ENCODE results near the gene EED.
"Not testable (repeated sequence)": the region's sequence is repeated elsewhere in the genome, so short reads cannot be mapped to it uniquely, and the experiment has no call there.

EED gene

DNA sequence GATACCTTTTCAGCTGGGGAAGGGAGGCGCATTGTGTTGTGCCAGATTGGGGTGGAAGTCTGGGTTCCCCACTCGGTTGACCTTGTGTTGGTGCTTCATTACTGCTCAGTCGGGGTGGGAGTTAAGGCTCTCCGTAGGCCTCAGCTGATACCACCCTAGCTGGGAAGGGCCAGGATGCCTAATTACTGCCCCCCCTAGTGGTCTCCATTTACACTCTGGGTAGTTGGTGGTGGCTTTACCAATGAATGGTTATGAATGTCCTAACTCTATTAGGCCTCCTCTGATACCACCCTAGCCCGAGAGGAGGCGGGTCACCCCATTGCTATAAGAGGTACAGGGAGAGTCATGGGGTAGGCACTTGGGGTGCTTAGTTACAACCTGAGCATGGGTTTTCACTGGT is 29.9 kb downstream of the EED start:
- Histone ChIP-seq H3K4me3 (ENCODE audit: low read depth, low read length) (no peak overlapping the region), H3K4me1 (ENCODE audit: control insufficient read depth, insufficient read depth, low read length, unreplicated experiment) (no peaks in the 10 kb centered on the region), H2AFZ (ENCODE audit: low read length, unreplicated experiment) (no peak overlapping the region), H3K27me3 (ENCODE audit: insufficient read depth, low read length) (no peaks in the 10 kb centered on the region), H3K36me3 (ENCODE audit: insufficient read depth, low read length) (peaks cover 40% of the 10 kb centered on the region), H3K27ac (ENCODE audit: low read depth, low read length) (no peak overlapping the region), H3K79me2 (ENCODE audit: control insufficient read depth, insufficient read depth, low read length, unreplicated experiment) (peaks cover 50% of the 10 kb centered on the region)

DNA sequence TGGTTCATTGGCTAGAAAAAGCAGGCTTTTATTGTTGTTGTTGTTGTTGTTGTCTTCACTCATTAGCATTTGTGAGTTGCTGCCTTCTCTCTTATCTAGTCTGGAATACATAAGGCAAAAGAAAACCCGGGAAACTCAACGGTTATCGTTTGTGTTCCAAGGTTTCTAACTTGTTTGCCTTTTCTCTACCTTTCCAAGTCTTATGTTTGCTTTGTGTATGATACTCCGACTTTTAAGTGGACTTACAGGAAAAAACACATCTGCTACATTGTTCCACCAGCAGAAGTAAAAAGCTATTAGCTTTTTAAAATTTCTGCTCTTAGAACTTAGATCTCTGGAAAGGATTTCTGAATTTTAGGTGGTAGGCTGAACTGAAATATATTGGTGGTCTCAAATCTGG is 30.4 kb downstream of the EED start:
- Histone ChIP-seq H3K4me3 (ENCODE audit: low read depth, low read length) (no peak overlapping the region), H3K4me1 (ENCODE audit: control insufficient read depth, insufficient read depth, low read length, unreplicated experiment) (no peaks in the 10 kb centered on the region), H3K79me2 (ENCODE audit: control insufficient read depth, insufficient read depth, low read length, unreplicated experiment) (peaks cover 48% of the 10 kb centered on the region), H3K27ac (ENCODE audit: low read depth, low read length) (no peak overlapping the region), H2AFZ (ENCODE audit: low read length, unreplicated experiment) (no peak overlapping the region), H3K27me3 (ENCODE audit: insufficient read depth, low read length) (no peaks in the 10 kb centered on the region), H3K36me3 (ENCODE audit: insufficient read depth, low read length) (peaks cover 35% of the 10 kb centered on the region)

DNA sequence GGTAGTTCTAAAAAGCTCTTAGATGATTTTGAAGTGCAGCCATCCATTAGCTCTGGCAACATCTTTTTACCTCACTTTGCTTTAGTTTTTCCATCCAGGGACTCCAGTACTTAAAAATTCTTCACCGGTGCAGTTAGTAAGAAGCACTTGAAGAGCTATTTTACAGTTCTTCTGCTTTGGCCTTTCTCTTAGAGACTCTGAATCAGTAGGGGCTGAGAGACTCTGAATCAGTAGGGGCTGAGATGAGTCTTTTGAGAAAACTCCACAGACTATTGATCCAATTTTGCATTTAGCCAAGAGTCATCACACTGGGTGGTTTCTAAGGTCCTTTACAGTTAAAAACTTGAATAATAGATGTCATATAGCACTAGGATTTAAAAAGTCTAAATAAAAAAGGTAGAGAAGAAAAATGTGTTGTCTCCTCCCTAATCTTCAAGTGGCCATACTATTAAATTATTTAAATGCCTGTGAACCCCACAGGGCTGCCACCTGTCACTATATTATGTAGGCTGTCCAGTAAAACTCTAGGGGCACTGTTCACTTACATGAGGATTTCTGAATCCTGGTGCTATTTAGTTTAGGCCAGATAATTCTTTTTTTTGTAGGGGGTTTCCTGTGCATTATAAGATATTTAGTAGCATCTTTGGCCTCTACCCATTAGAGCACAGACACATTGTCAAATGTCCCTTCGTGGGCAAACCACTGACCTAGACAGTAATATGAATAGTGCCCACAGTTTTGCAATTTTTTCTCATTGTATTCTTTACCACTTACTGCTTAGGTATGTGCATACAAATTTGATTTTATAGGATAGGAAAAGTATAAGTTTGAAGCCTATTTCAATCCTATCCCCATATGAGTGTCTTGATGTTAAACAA is 31.2 kb downstream of the EED start:
- H3K36me3 ChIP-seq (ENCODE audit: insufficient read depth, low read length), result peaks cover 40% of the 10 kb centered on the region
- no peak overlapping the region for H3K4me3 ChIP-seq (ENCODE audit: low read depth, low read length)
- no peaks in the 10 kb centered on the region for H3K27me3 ChIP-seq (ENCODE audit: insufficient read depth, low read length)
- peaks cover 45% of the 10 kb centered on the region for H3K79me2 ChIP-seq (ENCODE audit: control insufficient read depth, insufficient read depth, low read length, unreplicated experiment)
- H2AFZ ChIP-seq (ENCODE audit: low read length, unreplicated experiment), result no peak overlapping the region
- H3K4me1 ChIP-seq (ENCODE audit: control insufficient read depth, insufficient read depth, low read length, unreplicated experiment), result no peaks in the 10 kb centered on the region
- no peak overlapping the region for H3K27ac ChIP-seq (ENCODE audit: low read depth, low read length)

DNA sequence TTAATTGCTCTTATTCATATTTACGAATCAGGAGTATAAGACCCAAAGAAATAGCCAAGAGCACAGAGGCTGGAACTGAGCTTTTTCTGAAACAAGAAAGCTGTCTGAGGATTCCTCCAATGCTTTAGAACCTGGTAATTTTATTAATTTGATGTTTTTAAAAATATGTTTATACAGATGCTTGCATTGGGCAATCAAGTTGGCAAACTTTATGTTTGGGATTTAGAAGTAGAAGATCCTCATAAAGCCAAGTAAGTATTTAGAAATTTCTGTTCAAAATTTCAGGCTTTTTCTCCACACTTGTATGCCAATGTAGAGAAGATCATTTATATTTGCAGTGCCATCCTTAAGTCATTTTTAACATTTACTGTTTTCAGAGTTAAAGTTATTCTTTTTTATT is 33.2 kb downstream of the EED start:
- no peaks in the 10 kb centered on the region for H3K27me3 ChIP-seq (ENCODE audit: insufficient read depth, low read length)
- H3K79me2 ChIP-seq (ENCODE audit: control insufficient read depth, insufficient read depth, low read length, unreplicated experiment), result peaks cover 33% of the 10 kb centered on the region
- no peak overlapping the region for H3K27ac ChIP-seq (ENCODE audit: low read depth, low read length)
- H2AFZ ChIP-seq (ENCODE audit: low read length, unreplicated experiment), result no peak overlapping the region
- H3K4me1 ChIP-seq (ENCODE audit: control insufficient read depth, insufficient read depth, low read length, unreplicated experiment), result no peaks in the 10 kb centered on the region
- H3K4me3 ChIP-seq (ENCODE audit: low read depth, low read length), result no peak overlapping the region
- H3K36me3 ChIP-seq (ENCODE audit: insufficient read depth, low read length), result peaks cover 40% of the 10 kb centered on the region

DNA sequence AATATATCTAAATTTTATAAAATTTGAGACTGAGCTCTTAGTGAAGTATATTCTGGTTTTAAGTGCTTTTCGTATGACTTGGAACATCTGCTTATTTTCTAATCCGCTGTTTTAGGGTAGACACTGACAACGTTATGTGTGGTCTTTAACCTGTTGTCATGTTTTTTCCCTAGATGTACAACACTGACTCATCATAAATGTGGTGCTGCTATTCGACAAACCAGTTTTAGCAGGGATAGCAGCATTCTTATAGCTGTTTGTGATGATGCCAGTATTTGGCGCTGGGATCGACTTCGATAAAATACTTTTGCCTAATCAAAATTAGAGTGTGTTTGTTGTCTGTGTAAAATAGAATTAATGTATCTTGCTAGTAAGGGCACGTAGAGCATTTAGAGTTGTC is 33.7 kb downstream of the EED start:
- Histone ChIP-seq H2AFZ (ENCODE audit: low read length, unreplicated experiment) (no peak overlapping the region), H3K36me3 (ENCODE audit: insufficient read depth, low read length) (peaks cover 40% of the 10 kb centered on the region), H3K27me3 (ENCODE audit: insufficient read depth, low read length) (no peaks in the 10 kb centered on the region), H3K79me2 (ENCODE audit: control insufficient read depth, insufficient read depth, low read length, unreplicated experiment) (peaks cover 33% of the 10 kb centered on the region), H3K27ac (ENCODE audit: low read depth, low read length) (no peak overlapping the region), H3K4me1 (ENCODE audit: control insufficient read depth, insufficient read depth, low read length, unreplicated experiment) (no peaks in the 10 kb centered on the region), H3K4me3 (ENCODE audit: low read depth, low read length) (no peak overlapping the region)

DNA sequence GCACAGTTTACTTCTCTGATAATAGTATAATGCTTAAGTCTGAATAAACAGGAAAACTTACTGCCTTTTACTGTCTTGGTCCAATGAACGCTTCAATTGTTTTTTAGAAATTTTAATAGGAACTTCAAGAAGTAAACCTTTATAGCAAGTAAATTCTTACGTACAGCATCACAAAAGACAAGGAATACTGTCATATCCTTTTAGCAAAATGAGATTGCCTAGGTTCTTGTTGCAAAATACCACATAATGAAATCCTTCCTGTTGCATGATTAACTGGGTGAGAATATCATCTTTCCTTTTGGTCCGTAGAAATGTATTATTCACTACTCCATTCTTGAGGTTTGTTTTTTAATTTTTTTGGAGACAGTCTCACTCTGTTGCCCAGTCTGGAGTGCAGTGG is 35.2 kb downstream of the EED start:
- Histone ChIP-seq H3K4me3 (ENCODE audit: low read depth, low read length) (no peak overlapping the region), H3K27ac (ENCODE audit: low read depth, low read length) (no peak overlapping the region), H2AFZ (ENCODE audit: low read length, unreplicated experiment) (no peak overlapping the region), H3K36me3 (ENCODE audit: insufficient read depth, low read length) (peaks cover 36% of the 10 kb centered on the region), H3K4me1 (ENCODE audit: control insufficient read depth, insufficient read depth, low read length, unreplicated experiment) (no peaks in the 10 kb centered on the region), H3K27me3 (ENCODE audit: insufficient read depth, low read length) (no peaks in the 10 kb centered on the region), H3K79me2 (ENCODE audit: control insufficient read depth, insufficient read depth, low read length, unreplicated experiment) (peaks cover 18% of the 10 kb centered on the region)

DNA sequence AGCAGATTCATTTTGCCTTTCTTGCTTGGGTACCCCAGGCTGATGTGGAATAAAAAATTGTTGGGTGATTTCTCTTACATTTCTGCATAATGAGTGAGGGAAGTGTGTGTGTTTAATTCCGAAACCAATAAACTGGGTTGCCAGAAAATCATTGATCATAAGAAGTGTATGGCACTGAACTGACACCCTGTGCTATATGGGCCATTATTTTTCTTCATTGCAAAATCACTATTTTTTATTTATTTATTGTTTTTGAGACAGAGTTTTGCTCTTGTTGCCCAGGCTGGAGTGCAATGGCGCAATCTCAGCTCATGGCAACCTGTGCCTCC is 42.9 kb downstream of the EED start:
- H3K4me1 ChIP-seq (ENCODE audit: control insufficient read depth, insufficient read depth, low read length, unreplicated experiment), result peaks cover 4% of the 10 kb centered on the region
- no peaks in the 10 kb centered on the region for H3K79me2 ChIP-seq (ENCODE audit: control insufficient read depth, insufficient read depth, low read length, unreplicated experiment)
- no peaks in the 10 kb centered on the region for H3K27me3 ChIP-seq (ENCODE audit: insufficient read depth, low read length)
- no peak overlapping the region for H3K4me3 ChIP-seq (ENCODE audit: low read depth, low read length)
- H3K36me3 ChIP-seq (ENCODE audit: insufficient read depth, low read length), result no peaks in the 10 kb centered on the region
- no peak overlapping the region for H3K27ac ChIP-seq (ENCODE audit: low read depth, low read length)
- no peak overlapping the region for H2AFZ ChIP-seq (ENCODE audit: low read length, unreplicated experiment)

DNA sequence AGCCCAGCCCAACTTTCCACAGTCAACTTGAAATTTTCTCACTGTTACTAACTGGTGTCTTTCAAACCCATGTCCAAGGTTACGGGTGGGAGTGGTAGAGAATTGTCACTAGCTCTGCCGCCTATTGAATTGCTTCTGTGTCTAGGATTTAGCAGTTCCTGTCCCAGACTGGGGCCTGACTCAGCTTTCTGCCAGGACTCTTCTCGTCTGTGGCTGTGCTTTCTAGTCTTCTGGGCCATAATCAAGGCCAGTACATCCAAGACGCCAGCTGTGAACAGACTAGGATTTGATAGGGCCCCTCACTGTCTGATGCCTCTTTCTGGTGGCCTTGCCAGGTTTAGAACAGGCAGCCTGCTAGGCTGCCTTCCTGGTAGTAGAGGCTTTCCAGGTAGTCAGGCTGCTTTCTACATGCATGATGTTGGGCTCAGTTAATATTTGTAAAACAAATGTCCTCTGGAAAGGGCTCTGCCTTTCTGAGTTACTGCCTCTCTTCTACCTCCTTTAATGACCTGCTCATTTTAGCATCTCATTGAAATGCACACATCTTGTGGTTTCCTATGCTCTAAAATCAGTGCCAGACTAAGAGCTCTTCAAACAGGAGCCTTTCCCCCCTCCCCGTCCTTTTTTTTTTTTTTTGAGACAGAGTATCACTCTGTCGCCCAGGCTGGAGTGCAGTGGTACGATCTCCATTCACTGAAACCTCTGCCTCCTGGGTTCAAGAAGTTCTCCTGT is 44.4 kb downstream of the EED start:
- Histone ChIP-seq H3K27ac (ENCODE audit: low read depth, low read length) (no peak overlapping the region), H3K4me3 (ENCODE audit: low read depth, low read length) (no peak overlapping the region), H3K79me2 (ENCODE audit: control insufficient read depth, insufficient read depth, low read length, unreplicated experiment) (no peaks in the 10 kb centered on the region), H3K4me1 (ENCODE audit: control insufficient read depth, insufficient read depth, low read length, unreplicated experiment) (peaks cover 4% of the 10 kb centered on the region), H2AFZ (ENCODE audit: low read length, unreplicated experiment) (no peak overlapping the region), H3K27me3 (ENCODE audit: insufficient read depth, low read length) (no peaks in the 10 kb centered on the region), H3K36me3 (ENCODE audit: insufficient read depth, low read length) (no peaks in the 10 kb centered on the region)

DNA sequence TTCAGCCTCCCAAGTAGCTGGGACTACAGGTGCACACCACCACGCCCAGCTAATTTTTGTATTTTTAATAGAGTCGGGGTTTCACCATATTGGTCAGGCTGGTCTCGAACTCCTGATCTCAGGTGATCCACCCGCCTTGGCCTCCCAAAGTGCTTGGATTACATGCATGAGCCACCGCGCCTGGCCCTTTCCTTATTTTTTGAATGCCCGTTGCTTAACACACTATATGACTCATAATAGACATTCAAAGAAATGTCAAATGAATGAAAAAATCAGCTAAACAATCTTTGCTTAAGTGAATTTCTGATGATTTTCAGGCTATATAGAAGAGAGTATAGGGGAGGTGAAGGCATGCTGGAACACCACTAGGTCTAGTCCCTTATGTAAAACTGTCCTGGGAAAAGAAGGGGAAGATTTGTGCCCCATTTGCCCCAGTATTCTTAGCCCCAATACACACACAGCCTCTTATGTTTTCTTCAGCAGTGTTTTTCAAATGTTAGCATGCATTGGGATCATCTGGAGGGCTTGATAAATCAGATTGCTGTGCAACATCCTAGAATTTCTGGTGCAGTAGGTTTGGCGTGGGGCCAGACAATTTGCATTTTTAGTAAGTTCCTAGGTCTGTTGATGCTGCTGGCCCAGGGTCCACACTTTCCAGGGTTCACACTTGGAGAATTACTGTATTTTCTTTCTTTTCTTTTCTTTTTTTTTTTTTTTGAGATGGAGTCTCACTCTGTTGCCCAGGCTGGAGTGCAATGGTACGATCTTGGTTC is 45.1 kb downstream of the EED start:
- not testable (repeated sequence) for H3K27me3 ChIP-seq (ENCODE audit: insufficient read depth, low read length); H3K4me1 ChIP-seq (ENCODE audit: control insufficient read depth, insufficient read depth, low read length, unreplicated experiment); H2AFZ ChIP-seq (ENCODE audit: low read length, unreplicated experiment)

DNA sequence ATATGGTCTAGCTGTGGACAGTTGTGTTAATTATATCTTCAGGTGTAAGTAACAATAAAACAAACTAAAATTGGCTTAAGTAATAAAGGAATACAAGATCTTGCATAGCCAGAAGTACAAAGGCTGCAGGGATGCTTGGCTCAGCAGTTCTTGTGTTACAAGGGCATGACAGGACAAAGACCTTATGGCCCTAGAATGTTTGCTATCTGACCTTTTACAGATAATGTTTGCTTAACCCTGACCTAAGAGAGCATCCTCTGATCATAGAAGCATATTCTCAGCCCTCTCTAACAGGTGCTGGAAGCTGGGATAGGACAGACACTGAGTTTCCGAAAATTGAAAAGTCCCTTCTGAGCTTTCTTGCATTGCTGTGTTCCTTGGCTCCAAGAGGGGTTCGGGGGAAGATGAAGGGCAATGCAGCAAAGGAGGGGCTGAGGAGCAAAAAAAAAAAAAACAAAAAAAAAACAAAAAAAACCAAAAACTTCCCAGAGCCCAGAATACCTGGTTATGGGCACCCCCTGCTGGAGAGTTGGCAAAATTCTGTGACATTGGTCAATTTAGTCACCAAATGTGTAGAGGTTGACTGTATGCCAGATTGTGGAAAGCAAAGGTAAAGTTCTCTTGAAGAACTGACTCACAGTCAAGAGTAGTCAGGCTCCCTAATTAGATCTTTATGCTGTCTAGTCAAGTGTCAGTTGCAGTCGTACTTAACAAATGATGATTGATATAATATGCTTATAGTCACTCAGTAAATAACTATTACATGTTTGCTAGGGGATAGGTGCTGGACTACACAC is 47.1 kb downstream of the EED start:
- H3K27ac ChIP-seq (ENCODE audit: low read depth, low read length), result no peak overlapping the region
- no peak overlapping the region for H3K4me3 ChIP-seq (ENCODE audit: low read depth, low read length)
- H3K4me1 ChIP-seq (ENCODE audit: control insufficient read depth, insufficient read depth, low read length, unreplicated experiment), result peaks cover 4% of the 10 kb centered on the region
- H3K27me3 ChIP-seq (ENCODE audit: insufficient read depth, low read length), result no peaks in the 10 kb centered on the region
- no peak overlapping the region for H2AFZ ChIP-seq (ENCODE audit: low read length, unreplicated experiment)
- H3K79me2 ChIP-seq (ENCODE audit: control insufficient read depth, insufficient read depth, low read length, unreplicated experiment), result no peaks in the 10 kb centered on the region
- no peaks in the 10 kb centered on the region for H3K36me3 ChIP-seq (ENCODE audit: insufficient read depth, low read length)

More for the DNA sequence above, 45.1 kb downstream of the EED start:
- H3K79me2 ChIP-seq (ENCODE audit: control insufficient read depth, insufficient read depth, low read length, unreplicated experiment); H3K27ac ChIP-seq (ENCODE audit: low read depth, low read length); H3K4me3 ChIP-seq (ENCODE audit: low read depth, low read length); H3K36me3 ChIP-seq (ENCODE audit: insufficient read depth, low read length): not testable (repeated sequence)
